GM19240 (cell line): Measurements from ENCODE around the gene DNASE1L2.
A peak's percentile ranks its signal among the peaks of the same experiment; 100 is the strongest.

ENCODE experiments used
- DNase-seq: peaks from one replicate; pipeline ENCODE4 v3.0.0; 2011; ENCODE audit warnings: low spot score; ENCODE audit not compliant: insufficient read length

The DNASE1L2 gene

GRCh38 chr16:2223221-2223941, 12.9 kb upstream of the DNASE1L2 start, which contains the start of gene E4F1:
TSS of gene E4F1 (plus strand) at chr16:2223591. CDS start at chr16:2223614, 23 bp downstream.
- peak; percentile 100 for DNase-seq

- peak; percentile 50 for DNase-seq
Observed at GRCh38 chr16:2223942-2224486, 12.2 kb upstream of the DNASE1L2 start.

GRCh38 chr16:2226245-2226793, 9.9 kb upstream of the DNASE1L2 start:
- no peak for DNase-seq

GRCh38 chr16:2226918-2227317, 9.3 kb upstream of the DNASE1L2 start:
- no peak for DNase-seq

- DNase-seq: no peak
Observed at GRCh38 chr16:2228161-2228824, 8.0 kb upstream of the DNASE1L2 start.

- DNase-seq: no peak
Observed at GRCh38 chr16:2229091-2229490, 7.2 kb upstream of the DNASE1L2 start.

- DNase-seq: no peak
Observed at GRCh38 chr16:2229632-2230250, 6.5 kb upstream of the DNASE1L2 start.

GRCh38 chr16:2230376-2230775, 5.9 kb upstream of the DNASE1L2 start:
- no peak for DNase-seq

- DNase-seq: no peak
Observed at GRCh38 chr16:2231016-2231931, 5.0 kb upstream of the DNASE1L2 start.

GRCh38 chr16:2232094-2232990, 3.9 kb upstream of the DNASE1L2 start:
- DNase-seq: no peak

- no peak for DNase-seq
Observed at GRCh38 chr16:2233046-2233775, 3.0 kb upstream of the DNASE1L2 start.

- no peak for DNase-seq
Observed at GRCh38 chr16:2233872-2234812, 2.1 kb upstream of the DNASE1L2 start.

GRCh38 chr16:2234813-2235170, 1.5 kb upstream of the DNASE1L2 start:
- no peak for DNase-seq

GRCh38 chr16:2235234-2235651, 1.0 kb upstream of the DNASE1L2 start:
- no peak for DNase-seq

GRCh38 chr16:2235695-2236336, 428 bp upstream of the DNASE1L2 start:
- no peak for DNase-seq

- DNase-seq: no peak
Observed at GRCh38 chr16:2237102-2237482, 848 bp downstream of the DNASE1L2 start.

GRCh38 chr16:2237493-2238149, 1.4 kb downstream of the DNASE1L2 start:
- no peak for DNase-seq
